DMS153 (cell line): ENCODE results near the gene ORC2.
"Not testable (repeated sequence)": the region's sequence is repeated elsewhere in the genome, so short reads cannot be mapped to it uniquely, and the experiment has no call there.

ENCODE experiments used
- DNase-seq: peaks from one replicate; lab custom pipeline; 2025; lab: John Stamatoyannopoulos, UW

ORC2 gene

GRCh38 chr2:200930947-200931626 is 32.4 kb downstream of the ORC2 start:
- DNase-seq, result no peak

- no peak for DNase-seq
Measured at GRCh38 chr2:200929334-200930249, 33.9 kb downstream of the ORC2 start.

GRCh38 chr2:200922439-200922838 is 41.0 kb downstream of the ORC2 start:
- DNase-seq, result no peak

- no peak for DNase-seq
Measured at GRCh38 chr2:200913654-200914053, 49.8 kb downstream of the ORC2 start.

- DNase-seq, result no peak
Measured at GRCh38 chr2:200909958-200910357, 53.5 kb downstream of the ORC2 start.

GRCh38 chr2:200905618-200906296 is 57.7 kb downstream of the ORC2 start:
- peak; percentile 21 for DNase-seq

- peak; percentile 75 for DNase-seq
Measured at GRCh38 chr2:200901459-200902072, 61.9 kb downstream of the ORC2 start.

- no peak for DNase-seq
Measured at GRCh38 chr2:200899482-200899881, 64.0 kb downstream of the ORC2 start.

- DNase-seq, result peak; percentile 97
Measured at GRCh38 chr2:200888704-200889625, 74.5 kb downstream of the ORC2 start, which contains the start of the genes NIF3L1 and PPIL3. Gene NIF3L1 (plus strand): TSS chr2:200889371. CDS start chr2:200891944, 2,573 bp downstream. Gene PPIL3 (minus strand): TSS chr2:200889077. CDS start chr2:200887615, 1,462 bp downstream.

- DNase-seq, result not testable (repeated sequence)
Measured at GRCh38 chr2:200881715-200882249, 81.7 kb downstream of the ORC2 start.

GRCh38 chr2:200878289-200878880 is 85.1 kb downstream of the ORC2 start:
- DNase-seq, result no peak

- DNase-seq, result no peak
Measured at GRCh38 chr2:200877443-200877842, 86.0 kb downstream of the ORC2 start.

GRCh38 chr2:200873560-200873959 is 89.9 kb downstream of the ORC2 start:
- DNase-seq, result no peak

- no peak for DNase-seq
Measured at GRCh38 chr2:200871151-200871550, 92.3 kb downstream of the ORC2 start.

- DNase-seq, result no peak
Measured at GRCh38 chr2:200869014-200869413, 94.4 kb downstream of the ORC2 start.

- DNase-seq, result peak; percentile 56
Measured at GRCh38 chr2:200864176-200865034, 99.1 kb downstream of the ORC2 start, which contains the start of gene CLK1. Gene CLK1 (minus strand): TSS chr2:200864658. CDS start chr2:200861862, 2,796 bp downstream.

- DNase-seq, result no peak
Measured at GRCh38 chr2:200863782-200864175, 99.7 kb downstream of the ORC2 start.

- DNase-seq, result no peak
Measured at GRCh38 chr2:200862532-200863000, 100.9 kb downstream of the ORC2 start.

GRCh38 chr2:200861617-200862155 is 101.8 kb downstream of the ORC2 start:
- no peak for DNase-seq
